Left lobe of liver (tissue), 2 donors: ENCODE data around the gene SFXN1. TPM values are rescaled to one million over a fixed set of nuclear protein-coding genes. Genes with fewer than 3 reads are reported as not detected.
A peak's percentile ranks its signal among the peaks of the same experiment; 100 is the strongest.
"Not testable (repeated sequence)": the region's sequence is repeated elsewhere in the genome, so short reads cannot be mapped to it uniquely, and the experiment has no call there.

ENCODE experiments used
- ATAC-seq: fragments of 200-7000 bp; cut with Tn5 transposase; one replicate; pipeline ENCODE4 v1.9.1; 2020; ENCODE audit warnings: mild to moderate bottlenecking, moderate library complexity
- DNase-seq: peaks from one replicate; pipeline ENCODE4 v3.0.0-alpha.2; 2020; ENCODE audit warnings: low spot score
- total RNA-seq: library from RNA; stranded (reverse); gene quantifications from one replicate; pipeline ENCODE4 v1.2.1, GENCODE V29; 2021
- donor health status: DM: no; HTN: no; CAD: no; lungs with moderate emphysema.
- donor health status: DM: no; HTN: yes; CAD: no.

Gene SFXN1, protein sequence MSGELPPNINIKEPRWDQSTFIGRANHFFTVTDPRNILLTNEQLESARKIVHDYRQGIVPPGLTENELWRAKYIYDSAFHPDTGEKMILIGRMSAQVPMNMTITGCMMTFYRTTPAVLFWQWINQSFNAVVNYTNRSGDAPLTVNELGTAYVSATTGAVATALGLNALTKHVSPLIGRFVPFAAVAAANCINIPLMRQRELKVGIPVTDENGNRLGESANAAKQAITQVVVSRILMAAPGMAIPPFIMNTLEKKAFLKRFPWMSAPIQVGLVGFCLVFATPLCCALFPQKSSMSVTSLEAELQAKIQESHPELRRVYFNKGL
- 81.0 TPM for total RNA-seq

DNA sequence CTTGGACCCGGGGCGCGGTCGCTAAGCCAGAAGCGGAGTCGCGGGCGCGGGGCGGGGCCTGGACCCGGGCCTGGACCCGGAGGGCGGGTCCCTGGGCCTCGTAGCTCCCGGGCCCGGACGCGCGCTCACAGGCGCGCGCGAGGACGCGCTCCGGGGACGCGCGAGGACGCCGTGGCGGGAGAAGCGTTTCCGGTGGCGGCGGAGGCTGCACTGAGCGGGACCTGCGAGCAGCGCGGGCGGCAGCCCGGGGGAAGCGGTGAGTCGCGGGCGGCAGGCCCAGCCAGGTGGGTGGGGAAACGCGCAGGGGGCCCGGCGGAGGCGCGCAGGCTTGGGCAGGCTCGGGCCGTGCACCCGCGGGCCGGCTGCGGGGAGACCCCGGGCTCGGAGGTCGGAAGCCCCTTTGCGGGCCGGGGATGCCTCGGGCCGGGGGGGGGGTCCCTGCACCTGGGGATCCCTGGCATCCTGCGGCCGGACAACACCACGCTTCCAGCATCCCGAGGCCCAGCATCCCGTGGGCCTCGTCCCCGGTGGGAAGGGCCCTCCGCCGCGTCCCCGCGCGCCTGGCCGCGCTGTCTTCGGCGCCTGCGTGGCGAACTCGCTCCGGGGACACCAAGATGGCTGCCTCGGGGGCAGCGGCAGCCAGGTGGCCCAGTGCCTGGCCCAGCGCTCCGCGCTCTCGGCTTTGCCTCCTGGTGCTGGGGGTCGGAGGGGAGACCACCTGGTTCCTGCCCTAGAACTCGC is at the start of gene SFXN1:
TSS of gene SFXN1 (plus strand) at position 177 of the 741 bp plus-strand sequence. CDS start 13,544 bp downstream, outside the sequence.
- ATAC-seq (peak; percentile 85), DNase-seq (peak; percentile 91)

- DNase-seq (no peak), ATAC-seq (no peak)
Observed at GRCh38 chr5:175434800-175435199, 43.6 kb upstream of the SFXN1 start.

GRCh38 chr5:175436359-175436758 is 42.0 kb upstream of the SFXN1 start:
- ATAC-seq: no peak

DNA sequence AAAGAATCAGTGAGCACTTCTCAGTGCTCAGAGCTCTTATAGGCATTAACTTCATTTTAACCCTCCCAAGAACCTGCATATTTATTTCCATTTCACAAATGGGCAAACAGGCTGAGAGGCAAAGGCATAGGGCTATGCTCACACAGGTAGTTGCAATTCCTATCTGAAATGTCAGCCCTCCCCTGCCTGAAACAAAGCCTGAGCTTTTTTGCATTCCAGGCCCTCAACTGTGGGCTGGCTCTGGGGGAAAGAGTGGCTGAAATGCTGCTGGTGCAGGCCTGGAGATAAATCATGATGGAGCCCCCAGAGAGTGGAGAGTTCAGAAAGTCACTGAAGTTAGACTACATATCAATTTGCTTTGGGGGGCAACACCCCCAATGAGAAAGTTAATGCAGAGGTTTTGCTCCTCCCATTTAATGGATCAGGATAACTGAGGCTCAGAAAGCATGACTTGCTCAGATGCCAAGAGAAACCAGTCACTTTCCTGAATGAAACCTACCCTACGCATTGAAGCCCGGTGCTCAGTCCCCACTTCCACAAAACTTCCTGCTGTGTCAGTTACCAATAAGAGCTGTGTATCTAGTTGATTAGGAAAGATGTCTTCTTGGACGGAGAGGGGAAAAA is 40.0 kb upstream of the SFXN1 start:
- no peak for ATAC-seq
- no peak for DNase-seq

More at GRCh38 chr5:175436359-175436758, 42.0 kb upstream of the SFXN1 start:
- no peak for DNase-seq

DNA sequence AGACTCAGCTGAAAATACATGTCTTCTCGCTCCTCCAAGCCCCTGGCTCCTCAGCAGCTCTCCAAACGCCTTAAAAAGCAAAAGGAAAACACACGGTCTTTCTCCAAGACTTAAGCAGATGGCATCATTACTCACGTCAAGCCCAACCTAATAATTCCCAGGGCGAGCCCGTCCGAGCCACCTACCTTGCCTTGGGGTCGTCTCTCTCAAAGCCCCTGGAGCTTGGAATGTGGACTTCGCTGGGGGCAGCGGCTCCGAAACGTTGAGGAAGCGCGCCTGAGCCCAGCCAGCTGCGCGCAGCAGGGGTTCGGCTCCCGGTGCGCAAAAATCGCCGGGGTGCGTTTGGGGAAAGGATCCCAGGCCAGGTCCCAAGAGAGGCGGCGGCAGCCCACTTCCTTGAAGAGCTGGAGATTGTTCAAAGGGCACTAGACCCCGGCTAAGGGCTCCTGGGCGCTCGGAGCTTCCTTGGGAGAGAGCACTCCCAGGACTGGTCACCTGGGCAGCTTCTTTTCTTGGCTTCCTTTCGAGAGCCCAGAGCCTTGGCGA is 34.8 kb upstream of the SFXN1 start:
- ATAC-seq: no peak
- no peak for DNase-seq

- DNase-seq (peak; percentile 66), ATAC-seq (peak; percentile 90)
Observed at GRCh38 chr5:175444060-175444904, 34.1 kb upstream of the SFXN1 start, which contains the start of gene DRD1. Gene DRD1 (minus strand): TSS chr5:175444182. CDS start chr5:175443099, 1,083 bp downstream.

DNA sequence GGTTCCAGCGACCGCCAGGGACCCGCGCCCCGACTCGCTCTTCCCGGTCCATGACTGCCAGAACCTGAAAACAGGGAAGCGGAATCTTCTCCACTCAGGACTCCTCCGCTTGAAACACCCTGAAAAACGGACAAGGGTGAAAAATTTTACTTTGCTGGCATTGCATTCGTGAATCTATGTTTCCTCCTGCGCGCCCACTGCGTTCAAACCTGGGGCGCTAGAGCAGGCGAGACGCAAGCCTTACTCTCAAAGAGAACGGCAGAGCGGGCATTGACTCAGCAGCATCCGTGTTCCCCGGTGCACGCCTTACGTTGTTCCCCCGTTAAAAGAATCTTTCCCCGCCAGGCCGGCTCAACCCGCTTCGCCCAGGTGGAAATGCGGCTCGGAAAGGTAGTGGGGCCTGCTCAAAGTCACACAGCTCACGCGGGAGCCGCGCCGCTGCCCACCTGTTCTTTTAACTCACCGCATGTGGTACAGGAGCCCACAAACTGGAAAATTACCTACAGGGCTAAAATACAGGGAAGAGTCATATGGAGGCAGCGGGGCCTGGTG is 33.4 kb upstream of the SFXN1 start:
- DNase-seq: no peak

GRCh38 chr5:175446378-175446777 is 32.0 kb upstream of the SFXN1 start:
- peak; percentile 76 for ATAC-seq
- DNase-seq: peak; percentile 83

More for the DNA sequence above, 33.4 kb upstream of the SFXN1 start:
- no peak for ATAC-seq

GRCh38 chr5:175447571-175447970 is 30.8 kb upstream of the SFXN1 start:
- ATAC-seq (no peak), DNase-seq (no peak)

GRCh38 chr5:175448276-175448675 is 30.1 kb upstream of the SFXN1 start:
- no peak for DNase-seq

GRCh38 chr5:175452166-175452565 is 26.2 kb upstream of the SFXN1 start:
- DNase-seq: no peak
- no peak for ATAC-seq

More at GRCh38 chr5:175448276-175448675, 30.1 kb upstream of the SFXN1 start:
- ATAC-seq: no peak

- ATAC-seq, DNase-seq: not testable (repeated sequence)
Observed at GRCh38 chr5:175454338-175454737, 24.0 kb upstream of the SFXN1 start.

- ATAC-seq (no peak), DNase-seq (no peak)
Observed at GRCh38 chr5:175456105-175456742, 22.1 kb upstream of the SFXN1 start.

GRCh38 chr5:175457466-175457865 is 20.9 kb upstream of the SFXN1 start:
- no peak for DNase-seq
- ATAC-seq: peak; percentile 19

GRCh38 chr5:175460126-175460525 is 18.2 kb upstream of the SFXN1 start:
- DNase-seq: no peak
- peak; percentile 75 for ATAC-seq

- no peak for ATAC-seq
Observed at GRCh38 chr5:175460552-175460951, 17.8 kb upstream of the SFXN1 start.

DNA sequence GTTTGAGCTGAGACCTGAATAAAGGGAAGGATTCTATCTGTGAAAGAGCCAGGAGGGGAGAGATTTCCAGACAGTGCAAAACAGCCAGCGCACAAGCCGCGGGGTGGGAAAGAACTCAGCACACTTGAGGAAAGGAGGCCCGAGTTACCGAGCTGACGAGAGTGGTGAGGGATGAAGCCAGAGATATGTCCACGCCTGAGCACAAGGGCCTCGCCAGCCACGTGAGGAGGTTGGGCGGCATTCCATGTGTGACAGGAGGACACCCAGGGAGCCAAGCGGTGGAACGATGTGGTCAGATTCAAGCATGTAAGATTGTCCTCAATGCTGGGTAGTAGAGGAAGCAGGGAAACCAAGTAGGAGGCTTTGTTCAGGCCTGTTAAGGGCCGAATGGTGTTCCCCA is 17.0 kb upstream of the SFXN1 start:
- ATAC-seq (no peak), DNase-seq (no peak)

More at GRCh38 chr5:175460552-175460951, 17.8 kb upstream of the SFXN1 start:
- no peak for DNase-seq

DNA sequence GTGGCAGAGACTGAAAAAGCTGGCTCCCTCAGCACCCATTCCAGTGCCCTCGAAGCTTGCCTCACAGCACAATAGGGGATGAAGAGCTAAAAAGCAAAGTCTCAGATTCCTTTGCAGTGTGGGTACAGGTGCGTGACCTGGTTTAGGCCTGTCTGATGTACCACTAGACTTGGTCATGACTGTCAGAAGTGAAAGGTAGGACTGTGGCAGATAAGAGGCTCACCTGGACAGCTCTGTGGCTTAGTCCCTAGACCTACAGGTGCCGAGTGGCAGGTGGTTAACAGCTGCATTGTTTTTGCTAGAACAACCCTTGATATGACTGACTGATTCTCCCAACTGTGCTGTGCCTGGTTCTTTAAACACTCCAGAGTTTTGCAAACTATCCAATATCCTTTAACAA is 14.7 kb upstream of the SFXN1 start:
- no peak for DNase-seq
- ATAC-seq: no peak
